Sigmoid colon (tissue), 7 donors: ENCODE results near the gene GPR3. TPM values are rescaled to one million over a fixed set of nuclear protein-coding genes. Genes with fewer than 3 reads are reported as not detected.

Experiments used
- DNase-seq: peaks from one replicate; pipeline ENCODE4 v3.0.0-alpha.2; 2019
- H3K27ac ChIP-seq, 4 donors: fragments of 200-600 bp; sonication (generic); one replicate each; pipeline ENCODE4 v1.5.1; 2016 to 2019; ENCODE audit warnings: mild to moderate bottlenecking in 1 of 4
- H3K27me3 ChIP-seq, 3 donors: fragments of 200-600 bp; sonication (generic); one replicate each; pipeline ENCODE4 v1.5.1; 2019; ENCODE audit warnings: mild to moderate bottlenecking in 1 of 3
- H3K36me3 ChIP-seq, 4 donors: fragments of 200-600 bp; sonication (generic); one replicate each; pipeline ENCODE4 v1.5.1; 2016 to 2019
- H3K4me1 ChIP-seq, 4 donors: fragments of 200-600 bp; sonication (generic); one replicate each; pipeline ENCODE4 v1.5.1; 2017 to 2019
- H3K4me3 ChIP-seq, 4 donors: fragments of 200-600 bp; sonication (generic); one replicate each; pipeline ENCODE4 v1.5.1; 2017 to 2019; ENCODE audit warnings: mild to moderate bottlenecking in 2 of 4, moderate library complexity in 1 of 4
- H3K9me3 ChIP-seq, 4 donors: fragments of 200-600 bp in 3 of 4; sonication (generic) in 3 of 4; one replicate each; pipeline versions ENCODE4 v1.5.1 to v1.6.1; 2013 to 2019
- CTCF ChIP-seq, 4 experiments: fragments of 450-650 bp in 3 of 4; fragments of 200-600 bp in 1 of 4; IDR thresholded peaks; one replicate each; pipeline ENCODE4 v1.5.1; 2016 to 2019; ENCODE audit warnings: antibody characterized with exemption in 4 of 4, mild to moderate bottlenecking in 3 of 4, moderate library complexity in 2 of 4
- EP300 ChIP-seq, 4 donors: sonication (generic); formaldehyde crosslinking; IDR thresholded peaks; one replicate each; pipeline ENCODE4 v1.6.1; 2017; ENCODE audit warnings: antibody characterized with exemption in 4 of 4
- POLR2A ChIP-seq, 2 donors: fragments of 450-650 bp; IDR thresholded peaks; one replicate each; pipeline ENCODE4 v1.6.1; 2016; ENCODE audit warnings: antibody characterized with exemption in 2 of 2, mild to moderate bottlenecking in 2 of 2, moderate library complexity in 2 of 2
- POLR2AphosphoS5 ChIP-seq, 4 donors: sonication (generic); formaldehyde crosslinking; IDR thresholded peaks; one replicate each; pipeline ENCODE4 v1.6.1; 2017; ENCODE audit warnings: antibody characterized with exemption in 4 of 4
- WGBS, 2 donors: extraction: QIAGEN DNeasy Blood & Tissue Kit; methylation state at CpG; one replicate each; pipeline ENCODE4 v1.1.7; 2013; 5-methylcytosine and 5-hydroxymethylcytosine counted together
- intact Hi-C: fragments of 100-400 bp; cut with DNase I; formaldehyde crosslinking; loops from one replicate; pipeline ENCODE4 v1.15.1; 2023
- polyA plus RNA-seq, 3 donors: library from polyadenylated mRNA; stranded (reverse); fragments of 200-250 nt; gene quantifications; one replicate each; pipeline ENCODE4 v1.2.3, GENCODE V29; 2013
- total RNA-seq, 4 donors: library from RNA; depleted of rRNA; stranded (reverse); fragments of >200 nt; gene quantifications; one replicate each; pipeline ENCODE4 v1.1.0, GENCODE V29; 2016
- donor health status: healthy with polysubstance abuse.
- donor health status: Bipolar disorder and iron deficiency.
- donor health status: healthy.

The GPR3 gene
- total and polyA plus RNA-seq, 7 donors, result 0.36 to 2.0 (median 0.54) TPM; not detected in 4

DNA sequence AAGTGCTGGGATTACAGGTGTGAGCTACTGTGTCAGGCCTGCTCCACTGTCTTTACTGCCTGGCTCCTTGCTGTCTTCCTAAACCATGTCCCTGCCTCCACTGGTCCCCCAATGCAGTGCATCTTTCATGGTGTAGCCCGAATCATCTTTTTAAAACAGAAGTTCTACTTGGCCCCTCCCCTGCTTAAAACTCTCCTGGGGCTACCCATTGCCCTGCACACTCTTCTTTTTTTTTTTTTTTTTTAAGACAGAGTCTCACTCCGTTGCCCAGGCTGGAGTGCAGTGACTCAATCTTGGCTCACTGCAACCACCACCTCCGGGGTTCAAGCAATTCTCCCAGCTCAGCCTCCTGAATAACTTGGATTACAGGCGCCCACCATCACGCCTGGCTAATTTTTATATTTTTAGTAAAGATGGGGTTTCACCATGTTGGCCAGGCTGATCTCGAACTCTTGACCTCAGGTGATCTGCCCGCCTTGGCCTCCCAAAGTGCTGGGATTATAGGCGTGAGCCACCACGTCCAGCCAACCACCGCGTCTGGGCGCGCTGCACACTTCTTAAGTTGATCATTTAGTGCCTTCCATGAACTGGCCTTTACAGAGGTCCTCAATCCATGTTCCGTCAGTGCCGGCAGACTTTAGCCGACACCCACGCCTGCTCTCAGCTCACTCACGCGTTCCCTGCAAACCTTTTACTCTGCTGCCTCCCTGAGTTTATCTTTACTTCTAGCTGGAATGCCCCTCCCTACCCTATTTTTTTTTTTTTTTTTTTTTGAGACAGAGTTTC, 20.2 kb upstream of the GPR3 start:
- WGBS, 2 donors, result 78 to 89% methylated on average over 19 of the region's 19 CpGs
- intact Hi-C loops, result no loop called here
- no peak overlapping the region for H3K27ac ChIP-seq

GRCh38 chr1:27372808-27373690, 19.4 kb upstream of the GPR3 start:
- Histone ChIP-seq H3K4me3 (no peak overlapping the region), H3K27me3 (no peaks in the 10 kb centered on the region), H3K36me3 (no peaks in the 10 kb centered on the region), H3K27ac (no peak overlapping the region), H3K4me1 (peaks cover 0 to 3% (median under 1%) of the 10 kb centered on the region in 4 donors), H3K9me3 (no peaks in the 10 kb centered on the region)
- WGBS, 2 donors, result 81 to 92% methylated on average over 11 of the region's 11 CpGs
- DNase-seq, result no peak
- intact Hi-C loops, result no loop called here
- TF ChIP-seq EP300 (IDR thresholded peaks at IDR 0.05), result no peak
- TF ChIP-seq CTCF (IDR thresholded peaks at IDR 0.05), result no peak
- TF ChIP-seq POLR2A (IDR thresholded peaks at IDR 0.05), result no peak
- TF ChIP-seq POLR2AphosphoS5 (IDR thresholded peaks at IDR 0.05), result no peak

More for the DNA sequence above, 20.2 kb upstream of the GPR3 start:
- Histone ChIP-seq H3K4me3 (no peak overlapping the region), H3K9me3 (no peaks in the 10 kb centered on the region), H3K27me3 (no peaks in the 10 kb centered on the region), H3K36me3 (no peaks in the 10 kb centered on the region), H3K4me1 (peaks cover 0 to 11% (median 8%) of the 10 kb centered on the region in 4 donors)
- no peak for DNase-seq
- no peak for TF ChIP-seq EP300 (IDR thresholded peaks at IDR 0.05)
- TF ChIP-seq CTCF (IDR thresholded peaks at IDR 0.05), result no peak
- TF ChIP-seq POLR2A (IDR thresholded peaks at IDR 0.05), result no peak
- TF ChIP-seq POLR2AphosphoS5 (IDR thresholded peaks at IDR 0.05), result no peak

DNA sequence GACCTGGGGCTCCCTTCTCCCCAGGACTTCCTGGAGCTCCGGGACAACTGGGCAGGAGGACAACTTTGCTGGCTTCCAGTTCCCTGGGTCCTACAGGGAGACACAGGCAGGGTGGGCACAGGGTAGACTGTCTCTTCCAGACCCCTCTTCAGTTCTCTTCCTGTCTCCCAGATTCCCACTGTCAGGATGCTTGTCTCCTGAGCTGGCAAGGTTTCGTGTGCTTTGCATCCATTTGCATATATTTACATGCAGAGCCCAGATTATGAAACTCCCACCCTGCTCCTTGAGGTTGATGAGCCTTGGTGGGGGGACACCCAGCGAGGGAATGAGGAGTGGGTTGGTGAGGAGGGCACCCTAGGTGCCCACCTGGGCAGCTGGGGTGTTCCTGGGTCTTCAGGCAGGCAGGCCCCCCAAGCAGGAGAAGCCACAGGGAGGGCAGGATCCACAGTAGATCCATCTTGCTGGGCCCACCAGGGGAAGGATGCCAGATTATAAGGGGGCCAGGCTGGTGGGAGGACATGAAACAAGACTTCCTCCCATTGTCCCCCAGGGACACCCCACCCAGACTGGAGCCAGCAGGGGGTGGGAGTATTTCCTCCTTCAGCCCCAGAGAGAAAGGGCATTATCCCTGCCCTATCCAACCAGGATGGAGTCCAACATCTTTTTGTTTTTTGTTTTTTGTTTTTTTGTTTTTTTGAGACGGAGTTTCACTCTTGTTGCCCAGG, 17.9 kb upstream of the GPR3 start, which contains the start of gene FCN3:
Gene FCN3 (minus strand): TSS at position 463 of the 725 bp plus-strand sequence. CDS start 6 bp downstream, at position 457.
- no peak within 1 kb of the TSS for H3K4me3 ChIP-seq
- no peak within 1 kb of the TSS for H3K27ac ChIP-seq
- no peak for DNase-seq
- H3K27me3 ChIP-seq, result no peaks in the 10 kb centered on the region
- H3K9me3 ChIP-seq, result no peaks in the 10 kb centered on the region
- no peak for TF ChIP-seq POLR2AphosphoS5 (IDR thresholded peaks at IDR 0.05)
- TF ChIP-seq EP300 (IDR thresholded peaks at IDR 0.05), result no peak
- WGBS, 2 donors, result 75 to 82% methylated on average over 4 of the region's 4 CpGs
- no peaks in the 10 kb centered on the region for H3K36me3 ChIP-seq
- H3K4me1 ChIP-seq, result no peaks in the 10 kb centered on the region
- intact Hi-C loops, result no loop called here

GRCh38 chr1:27377760-27378495, 14.5 kb upstream of the GPR3 start:
- Histone ChIP-seq H3K27me3 (peaks cover 0 to 9% (median 5%) of the 10 kb centered on the region in 3 donors), H3K27ac (no peak overlapping the region), H3K4me3 (no peak overlapping the region), H3K4me1 (peaks cover 0 to 2% (median under 1%) of the 10 kb centered on the region in 4 donors), H3K36me3 (no peaks in the 10 kb centered on the region), H3K9me3 (no peaks in the 10 kb centered on the region)
- WGBS, 2 donors, result 91 to 92% methylated on average over 12 of the region's 12 CpGs
- TF ChIP-seq CTCF (IDR thresholded peaks at IDR 0.05), result no peak
- TF ChIP-seq POLR2A (IDR thresholded peaks at IDR 0.05), result no peak
- no peak for TF ChIP-seq EP300 (IDR thresholded peaks at IDR 0.05)
- no peak for TF ChIP-seq POLR2AphosphoS5 (IDR thresholded peaks at IDR 0.05)
- intact Hi-C loops, result no loop called here
- DNase-seq, result no peak
